Astrocyte (in vitro differentiated cells and primary cell): Measurements from ENCODE around the gene C13orf46.

ENCODE experiments used
- EZH2 ChIP-seq: IDR thresholded peaks from 2 replicates; pipeline ENCODE4 v1.6.1; 2012; ENCODE audit warnings: mild to moderate bottlenecking, low read length, inconsistent platforms; ENCODE audit not compliant: insufficient read depth
- TF ChIP-seq, protein P1 (sequence below): IDR thresholded peaks from 2 replicates; pipeline ENCODE4 v1.5.1; 2011; ENCODE audit warnings: low read depth, mild to moderate bottlenecking, inconsistent platforms, low read length, moderate library complexity; ENCODE audit not compliant: insufficient read depth

DNA sequence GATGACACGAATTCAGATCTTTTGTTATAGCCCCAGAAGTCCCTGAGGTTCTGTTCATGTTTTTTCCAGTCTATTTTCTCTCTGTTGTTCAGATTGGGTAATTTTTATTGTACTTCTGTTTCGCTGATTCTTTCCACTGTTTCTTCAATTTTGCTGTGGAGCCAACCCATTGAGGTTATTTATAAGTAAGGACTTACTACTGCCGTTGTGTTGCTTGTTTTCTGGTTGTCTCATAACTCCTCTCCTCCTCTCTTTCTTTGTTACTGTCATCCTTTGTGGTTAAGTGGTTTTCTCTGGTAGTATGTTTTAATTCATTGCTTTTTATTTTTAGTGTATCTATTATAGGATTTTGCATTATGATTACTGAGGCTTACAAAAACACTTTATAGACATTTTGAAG is 61.3 kb downstream of the C13orf46 start:
- TF ChIP-seq, protein P1, sequence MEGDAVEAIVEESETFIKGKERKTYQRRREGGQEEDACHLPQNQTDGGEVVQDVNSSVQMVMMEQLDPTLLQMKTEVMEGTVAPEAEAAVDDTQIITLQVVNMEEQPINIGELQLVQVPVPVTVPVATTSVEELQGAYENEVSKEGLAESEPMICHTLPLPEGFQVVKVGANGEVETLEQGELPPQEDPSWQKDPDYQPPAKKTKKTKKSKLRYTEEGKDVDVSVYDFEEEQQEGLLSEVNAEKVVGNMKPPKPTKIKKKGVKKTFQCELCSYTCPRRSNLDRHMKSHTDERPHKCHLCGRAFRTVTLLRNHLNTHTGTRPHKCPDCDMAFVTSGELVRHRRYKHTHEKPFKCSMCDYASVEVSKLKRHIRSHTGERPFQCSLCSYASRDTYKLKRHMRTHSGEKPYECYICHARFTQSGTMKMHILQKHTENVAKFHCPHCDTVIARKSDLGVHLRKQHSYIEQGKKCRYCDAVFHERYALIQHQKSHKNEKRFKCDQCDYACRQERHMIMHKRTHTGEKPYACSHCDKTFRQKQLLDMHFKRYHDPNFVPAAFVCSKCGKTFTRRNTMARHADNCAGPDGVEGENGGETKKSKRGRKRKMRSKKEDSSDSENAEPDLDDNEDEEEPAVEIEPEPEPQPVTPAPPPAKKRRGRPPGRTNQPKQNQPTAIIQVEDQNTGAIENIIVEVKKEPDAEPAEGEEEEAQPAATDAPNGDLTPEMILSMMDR, result no peak
- TF ChIP-seq EZH2, result no peak
